Smooth muscle cell (in vitro differentiated cells): Measurements from ENCODE around the gene AKR1A1. TPM values are rescaled to one million over a fixed set of nuclear protein-coding genes. Genes with fewer than 3 reads are reported as not detected.

Experiments
- DNase-seq: peaks from one replicate; lab custom pipeline; 2025; ENCODE audit not compliant: unreplicated experiment; lab: John Stamatoyannopoulos, UW
- H2AFZ ChIP-seq: fragments of 200-600 bp; sonication (generic); 2 replicates; pipeline ENCODE4 v1.6.0; 2016; ENCODE audit warnings: antibody characterized with exemption, low read depth, mild to moderate bottlenecking
- H3F3A ChIP-seq: fragments of 200-600 bp; sonication (generic); 2 replicates; pipeline ENCODE4 v1.6.0; 2017; ENCODE audit warnings: antibody characterized with exemption, low read depth
- H3K27ac ChIP-seq: fragments of 200-600 bp; sonication (generic); 2 replicates; pipeline ENCODE4 v1.5.1; 2016; ENCODE audit warnings: low read depth, mild to moderate bottlenecking
- H3K27me3 ChIP-seq: fragments of 200-600 bp; sonication (generic); 2 replicates; pipeline ENCODE4 v1.6.1; 2016; ENCODE audit warnings: low read depth, mild to moderate bottlenecking
- H3K36me3 ChIP-seq: fragments of 200-600 bp; sonication (generic); 2 replicates; pipeline ENCODE4 v1.5.1; 2016; ENCODE audit warnings: low read depth
- H3K4me1 ChIP-seq: fragments of 200-600 bp; sonication (generic); 2 replicates; pipeline ENCODE4 v1.5.1; 2016; ENCODE audit warnings: low read depth
- H3K4me2 ChIP-seq: fragments of 200-600 bp; sonication (generic); 2 replicates; pipeline ENCODE4 v1.6.0; 2016; ENCODE audit warnings: mild to moderate bottlenecking
- H3K4me3 ChIP-seq: fragments of 200-600 bp; sonication (generic); 2 replicates; pipeline ENCODE4 v1.5.1; 2016; ENCODE audit warnings: mild to moderate bottlenecking
- H3K79me2 ChIP-seq: fragments of 200-600 bp; sonication (generic); 2 replicates; pipeline ENCODE4 v1.6.0; 2016; ENCODE audit warnings: low read depth, mild to moderate bottlenecking
- H3K9ac ChIP-seq: fragments of 200-600 bp; sonication (generic); 2 replicates; pipeline ENCODE4 v1.6.0; 2016; ENCODE audit warnings: low read depth
- H3K9me3 ChIP-seq: fragments of 200-600 bp; sonication (generic); replicated peaks from 2 replicates; pipeline ENCODE4 v1.5.1; 2016; ENCODE audit warnings: low read depth
- H4K20me1 ChIP-seq: fragments of 200-600 bp; sonication (generic); 2 replicates; pipeline ENCODE4 v1.6.0; 2016; ENCODE audit warnings: low read depth
- CTCF ChIP-seq: fragments of 200-600 bp; sonication (generic); IDR thresholded peaks from 2 replicates; pipeline ENCODE4 v1.5.1; 2017; ENCODE audit warnings: borderline replicate concordance, mild to moderate bottlenecking, antibody characterized with exemption; ENCODE audit not compliant: insufficient read depth, poor library complexity, severe bottlenecking
- WGBS: methylation state at CpG from one replicate; pipeline ENCODE4 v1.1.7; 2016; ENCODE audit warnings: low lambda C conversion rate; 5-methylcytosine and 5-hydroxymethylcytosine counted together
- polyA plus RNA-seq: library from polyadenylated mRNA; unstranded; fragments of >200 nt; fragmentation: Nextera tagmentation; extraction: Ambion mirVana; gene quantifications from 2 replicates; pipeline ENCODE4 v1.2.1, GENCODE V29; 2016
- total RNA-seq: library from RNA; depleted of rRNA; stranded (reverse); fragments of >200 nt; gene quantifications from 2 replicates; pipeline ENCODE4 v1.2.3, GENCODE V29; 2014

Gene AKR1A1
- total and polyA plus RNA-seq, 2 experiments from 2014 or later, result 91.4 to 135 TPM

DNA sequence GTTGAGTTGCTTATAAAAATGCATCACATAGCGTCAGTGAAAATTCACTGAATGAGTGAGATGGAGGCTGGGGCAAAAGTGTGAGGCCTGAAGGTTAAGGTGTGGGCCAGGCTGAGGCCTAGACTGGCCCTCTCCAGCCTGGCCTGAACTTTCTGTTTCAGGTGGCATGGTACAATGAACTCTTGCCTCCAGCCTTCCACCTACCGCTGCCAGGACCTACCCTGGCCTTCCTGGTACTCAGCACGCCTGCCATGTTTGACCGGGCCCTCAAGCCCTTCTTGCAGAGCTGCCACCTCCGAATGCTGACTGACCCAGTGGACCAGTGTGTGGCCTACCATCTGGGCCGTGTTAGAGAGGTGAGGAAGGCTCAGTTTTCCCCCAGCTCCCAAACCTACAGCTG lies 43.4 kb upstream of the AKR1A1 start:
- no peak for TF ChIP-seq CTCF
- no peak for DNase-seq
- no peak overlapping the region for H3K4me3 ChIP-seq
- no peaks in the 10 kb centered on the region for H3K9me3 ChIP-seq
- no peaks in the 10 kb centered on the region for H3K4me1 ChIP-seq
- H3K9ac ChIP-seq, result no peak overlapping the region
- H2AFZ ChIP-seq, result no peak overlapping the region
- no peaks in the 10 kb centered on the region for H3K27me3 ChIP-seq
- H3K36me3 ChIP-seq, result peaks cover 8% of the 10 kb centered on the region
- no peaks in the 10 kb centered on the region for H3K79me2 ChIP-seq
- 96% methylated on average over 6 of the region's 6 CpGs for WGBS
- H3F3A ChIP-seq, result peaks cover 19% of the 10 kb centered on the region
- H3K27ac ChIP-seq, result no peak overlapping the region
- peaks cover 8% of the 10 kb centered on the region for H4K20me1 ChIP-seq
- no peak overlapping the region for H3K4me2 ChIP-seq

DNA sequence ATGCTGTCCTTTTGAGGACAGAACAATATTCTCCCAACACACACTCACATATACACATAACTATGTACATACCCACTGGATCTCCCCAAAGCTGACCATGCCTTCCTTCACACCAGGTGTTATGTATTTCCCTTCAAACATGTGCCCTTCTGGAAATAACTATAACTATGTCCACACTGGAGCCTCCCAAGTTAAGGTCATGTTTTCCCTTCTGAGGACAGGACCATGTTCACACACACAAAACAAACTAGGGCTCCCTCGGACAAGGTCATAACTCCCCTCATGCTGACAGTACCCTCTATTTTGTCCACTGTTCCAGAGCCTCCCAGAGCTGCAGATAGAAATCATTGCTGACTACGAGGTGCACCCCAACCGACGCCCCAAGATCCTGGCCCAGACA lies 42.7 kb upstream of the AKR1A1 start:
- H3K4me2 ChIP-seq, result no peak overlapping the region
- no peak overlapping the region for H3K4me3 ChIP-seq
- H3F3A ChIP-seq, result peaks cover 21% of the 10 kb centered on the region
- 96% methylated on average over 4 of the region's 4 CpGs for WGBS
- no peak for DNase-seq
- H3K4me1 ChIP-seq, result peaks cover 1% of the 10 kb centered on the region
- no peaks in the 10 kb centered on the region for H3K27me3 ChIP-seq
- H3K36me3 ChIP-seq, result peaks cover 8% of the 10 kb centered on the region
- peaks cover 15% of the 10 kb centered on the region for H4K20me1 ChIP-seq
- no peak for TF ChIP-seq CTCF
- no peaks in the 10 kb centered on the region for H3K9me3 ChIP-seq
- H3K79me2 ChIP-seq, result no peaks in the 10 kb centered on the region
- H2AFZ ChIP-seq, result no peak overlapping the region
- H3K9ac ChIP-seq, result no peak overlapping the region
- no peak overlapping the region for H3K27ac ChIP-seq

DNA sequence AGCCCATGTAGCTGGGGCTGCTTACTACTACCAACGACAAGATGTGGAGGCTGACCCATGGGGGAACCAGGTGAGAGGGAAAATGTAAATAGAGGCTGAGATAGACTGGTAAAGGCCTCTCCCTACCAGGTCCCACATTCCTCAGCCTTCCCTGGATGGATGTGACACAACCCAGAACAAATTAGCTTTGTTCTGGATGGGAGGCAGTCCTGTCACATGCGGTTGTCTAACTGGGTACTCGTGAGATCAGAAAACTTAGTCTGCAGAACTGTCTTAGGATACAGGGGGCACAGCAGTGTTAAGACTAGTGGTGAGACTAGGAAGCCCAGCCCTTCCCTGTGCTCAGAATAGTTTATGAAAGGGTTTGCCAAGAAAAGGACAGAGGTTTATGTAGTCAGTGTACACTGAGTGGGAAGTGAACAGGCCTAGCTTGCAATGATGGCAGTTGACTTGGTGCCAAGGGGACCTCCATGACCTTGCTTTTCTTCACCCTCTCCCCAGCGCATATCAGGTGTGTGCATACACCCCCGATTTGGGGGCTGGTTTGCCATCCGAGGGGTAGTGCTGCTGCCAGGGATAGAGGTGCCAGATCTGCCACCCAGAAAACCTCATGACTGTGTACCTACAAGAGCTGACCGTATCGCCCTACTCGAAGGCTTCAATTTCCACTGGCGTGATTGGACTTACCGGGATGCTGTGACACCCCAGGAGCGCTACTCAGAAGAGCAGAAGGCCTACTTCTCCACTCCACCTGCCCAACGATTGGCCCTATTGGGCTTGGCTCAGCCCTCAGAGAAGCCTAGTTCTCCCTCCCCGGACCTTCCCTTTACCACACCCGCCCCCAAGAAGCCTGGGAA lies 42.1 kb upstream of the AKR1A1 start:
- Histone ChIP-seq H3F3A (peaks cover 28% of the 10 kb centered on the region), H2AFZ (no peak overlapping the region), H3K4me1 (peaks cover 6% of the 10 kb centered on the region), H3K4me2 (no peak overlapping the region), H3K27ac (no peak overlapping the region), H4K20me1 (peaks cover 22% of the 10 kb centered on the region), H3K27me3 (no peaks in the 10 kb centered on the region), H3K79me2 (no peaks in the 10 kb centered on the region), H3K9me3 (no peaks in the 10 kb centered on the region), H3K9ac (no peak overlapping the region), H3K4me3 (no peak overlapping the region), H3K36me3 (peaks cover 8% of the 10 kb centered on the region)
- TF ChIP-seq CTCF, result no peak
- DNase-seq, result no peak
- 90% methylated on average over 15 of the region's 15 CpGs for WGBS
